Amniotic epithelial cell (primary cell): ENCODE results near the gene BAHCC1.

ENCODE experiments used
- DNase-seq: peaks from one replicate; pipeline ENCODE4 v3.0.0-alpha.2; 2010; ENCODE audit warnings: low read depth

The BAHCC1 gene

DNA sequence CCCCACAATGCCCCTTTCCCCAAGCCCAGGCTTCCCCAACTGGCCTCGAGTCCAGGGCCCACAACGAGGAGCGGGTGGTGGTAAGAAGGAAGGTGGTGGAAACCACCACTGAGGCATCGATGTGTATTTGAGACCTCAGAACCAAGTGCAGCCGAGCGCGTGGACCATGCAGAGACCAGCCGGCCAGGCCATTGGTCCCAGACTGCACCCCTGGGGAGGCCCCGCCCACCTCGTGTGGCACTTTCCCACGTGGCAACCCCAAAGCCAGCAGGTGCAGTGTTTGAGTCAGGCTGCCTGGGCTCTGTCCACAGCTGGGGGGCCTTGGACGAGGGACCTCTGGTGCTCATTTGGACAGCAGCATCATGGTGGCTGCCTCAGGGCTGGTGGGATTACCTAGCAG lies 28.1 kb upstream of the BAHCC1 start:
- DNase-seq = no peak

GRCh38 chr17:81368161-81369022 lies 26.9 kb upstream of the BAHCC1 start:
- no peak for DNase-seq

DNA sequence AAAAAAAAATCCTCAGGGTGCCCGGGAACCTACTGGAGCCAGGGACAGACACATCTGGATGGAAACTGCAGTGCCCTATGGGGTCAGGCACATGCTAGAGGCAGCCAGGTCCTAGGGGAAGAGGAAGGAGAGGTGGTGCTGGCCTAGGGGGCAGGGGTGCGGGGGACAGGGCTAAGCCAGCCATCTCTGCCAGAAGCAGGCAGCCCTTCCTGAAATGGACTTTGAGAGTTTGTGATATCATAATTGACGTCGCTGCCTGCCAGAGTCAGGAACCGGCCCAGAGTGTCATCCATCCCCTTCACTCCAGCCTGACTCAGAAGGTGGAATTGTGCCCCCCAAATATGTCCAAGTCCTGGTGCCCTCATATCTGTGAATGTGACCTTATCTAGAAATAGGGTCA lies 25.0 kb upstream of the BAHCC1 start:
- DNase-seq = no peak

- DNase-seq = peak; percentile 53
Observed at GRCh38 chr17:81371910-81372760, 23.1 kb upstream of the BAHCC1 start.

- no peak for DNase-seq
Observed at GRCh38 chr17:81373536-81374160, 21.6 kb upstream of the BAHCC1 start.

DNA sequence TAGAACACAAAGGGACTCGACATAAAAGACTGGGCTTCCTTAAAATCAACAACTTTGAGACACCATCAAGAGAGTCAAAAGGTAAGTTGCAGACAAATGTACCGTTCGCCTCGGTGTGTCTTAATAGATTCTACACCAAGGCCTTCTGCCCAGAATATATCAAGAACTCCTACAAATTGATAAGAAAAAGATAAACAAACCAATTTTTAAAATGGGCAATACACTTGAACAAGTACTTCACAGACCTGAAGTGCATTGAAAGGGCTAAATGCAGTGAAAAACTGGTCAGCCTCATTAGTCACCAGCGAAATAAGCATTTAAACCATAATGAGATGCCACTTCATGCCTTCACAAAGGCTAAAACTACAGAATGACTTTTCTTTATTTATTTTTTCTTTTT lies 20.4 kb upstream of the BAHCC1 start:
- no peak for DNase-seq

DNA sequence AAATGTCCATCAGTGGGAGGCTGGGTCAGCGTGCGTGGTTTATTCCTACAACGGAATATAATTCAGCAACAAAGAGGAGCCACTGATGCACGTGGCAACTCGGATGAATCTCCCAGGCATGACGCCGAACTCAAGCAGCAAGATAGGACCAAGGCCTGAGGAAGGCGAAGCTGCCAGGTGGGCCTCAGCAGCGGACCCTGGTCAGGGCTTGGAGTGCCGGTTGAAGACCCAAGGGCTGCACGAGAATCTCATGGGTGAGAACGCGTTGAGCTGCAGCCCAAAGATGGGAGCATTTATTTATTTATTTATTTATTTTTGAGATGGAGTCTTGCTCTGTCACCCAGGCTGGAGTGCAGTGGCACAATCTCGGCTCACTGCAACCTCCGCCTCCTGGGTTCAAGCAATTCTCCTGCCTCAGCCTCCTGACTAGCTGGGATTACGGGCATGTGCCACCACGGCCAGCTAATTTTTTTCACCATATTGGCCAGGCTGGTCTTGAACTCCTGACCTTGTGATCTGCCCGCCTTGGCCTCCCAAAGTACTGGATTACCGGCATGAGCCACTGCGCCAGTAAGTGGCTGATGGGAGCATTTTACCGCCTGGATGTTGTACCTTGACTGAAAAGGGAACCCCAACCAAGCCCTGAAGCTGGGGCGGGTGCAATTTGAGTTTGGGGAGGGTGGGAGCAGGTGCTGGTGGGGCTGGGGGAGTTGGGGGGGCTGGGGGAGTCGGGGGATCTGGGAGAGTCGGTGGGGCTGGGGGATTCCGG lies 18.1 kb upstream of the BAHCC1 start:
- no peak for DNase-seq

GRCh38 chr17:81378941-81379511 lies 16.2 kb upstream of the BAHCC1 start:
- DNase-seq = no peak

DNA sequence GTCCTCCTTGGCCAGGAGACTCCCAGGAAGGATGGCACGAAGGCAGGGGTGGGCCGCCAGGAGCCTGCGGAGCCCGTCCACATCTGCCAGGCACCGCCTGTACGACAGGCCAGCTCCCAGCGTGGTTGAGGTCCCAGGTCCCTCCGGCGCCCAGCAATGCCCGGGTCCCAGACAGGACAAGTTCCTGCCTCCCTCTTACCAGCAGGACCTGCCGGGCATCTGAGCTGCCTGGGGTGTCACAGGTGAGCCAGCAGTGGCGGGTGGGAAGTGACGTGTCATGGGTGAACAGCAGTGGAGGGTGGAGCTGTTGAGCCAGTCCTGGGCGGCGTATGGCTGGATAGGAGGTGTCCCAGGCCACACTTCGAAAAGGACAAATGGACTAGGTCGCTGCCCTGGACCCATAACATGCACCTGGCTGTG lies 15.7 kb upstream of the BAHCC1 start:
- no peak for DNase-seq

- no peak for DNase-seq
Observed at GRCh38 chr17:81380131-81380530, 15.1 kb upstream of the BAHCC1 start.

GRCh38 chr17:81380666-81381518 lies 14.4 kb upstream of the BAHCC1 start:
- DNase-seq = no peak

- DNase-seq = no peak
Observed at GRCh38 chr17:81381632-81382577, 13.4 kb upstream of the BAHCC1 start.

DNA sequence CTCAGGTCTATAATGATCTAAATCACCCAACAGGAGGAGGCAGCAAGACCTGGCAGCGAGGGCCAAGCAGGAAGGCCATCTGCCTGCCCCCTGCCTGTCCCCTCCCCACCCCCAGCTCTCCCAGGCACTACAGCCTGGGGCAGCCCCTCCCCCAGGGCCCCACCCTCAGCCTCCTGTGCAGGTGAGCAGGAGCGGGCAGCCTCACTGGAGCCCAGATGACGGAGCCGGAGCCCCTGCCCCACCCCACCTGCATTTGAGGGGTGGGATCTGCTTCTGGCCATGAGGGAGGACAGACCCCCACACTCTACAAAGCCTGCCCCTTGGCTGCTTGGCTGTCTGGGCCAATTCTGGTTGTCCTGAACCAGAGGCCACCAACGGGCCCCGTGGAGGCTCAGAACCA lies 12.4 kb upstream of the BAHCC1 start:
- DNase-seq = no peak

DNA sequence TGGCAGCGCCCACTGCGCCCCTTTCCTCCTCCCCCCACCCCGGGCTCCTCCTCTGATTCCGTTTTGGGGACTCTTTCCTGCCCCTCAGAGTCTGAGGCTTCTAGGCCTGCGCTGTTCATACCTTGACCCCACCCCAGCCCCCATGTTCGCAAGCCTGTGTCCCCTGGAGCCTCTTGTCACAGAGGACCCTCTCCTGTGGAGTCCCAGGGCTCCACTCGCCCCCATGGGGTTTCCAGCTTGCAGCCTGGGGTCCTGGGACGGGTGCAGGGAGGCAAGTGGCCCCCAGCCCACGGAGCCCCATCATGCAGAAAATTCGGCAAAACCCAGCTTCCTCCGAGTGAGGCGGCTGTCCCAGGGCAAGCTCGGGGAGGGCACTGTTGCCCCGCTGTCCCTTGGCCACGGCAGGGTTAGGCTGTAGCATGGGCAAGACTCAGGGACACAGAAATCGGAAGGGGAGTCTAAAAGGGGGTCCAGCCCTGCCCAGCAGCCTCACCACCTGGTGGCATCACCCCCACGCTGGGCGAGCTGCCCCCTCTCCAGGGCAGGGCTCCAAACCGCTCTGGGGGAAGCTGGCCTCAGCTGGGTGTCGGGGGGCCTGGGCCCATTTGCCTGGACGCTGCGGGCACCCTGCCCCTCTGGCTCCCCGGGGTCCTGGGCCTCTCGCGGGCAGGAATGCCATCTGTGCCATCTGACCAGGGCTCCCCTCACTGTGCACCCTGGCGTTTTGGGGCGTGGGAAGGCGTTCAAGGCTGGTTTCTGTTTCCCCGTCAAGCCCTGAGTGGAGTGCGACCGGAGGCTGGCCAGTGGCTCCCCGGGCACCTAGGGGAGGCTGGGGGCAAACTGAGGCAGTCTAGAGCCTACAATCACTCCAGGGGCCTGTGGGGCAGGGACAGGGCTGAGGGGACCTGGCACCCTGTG lies 11.5 kb upstream of the BAHCC1 start:
- DNase-seq = no peak

DNA sequence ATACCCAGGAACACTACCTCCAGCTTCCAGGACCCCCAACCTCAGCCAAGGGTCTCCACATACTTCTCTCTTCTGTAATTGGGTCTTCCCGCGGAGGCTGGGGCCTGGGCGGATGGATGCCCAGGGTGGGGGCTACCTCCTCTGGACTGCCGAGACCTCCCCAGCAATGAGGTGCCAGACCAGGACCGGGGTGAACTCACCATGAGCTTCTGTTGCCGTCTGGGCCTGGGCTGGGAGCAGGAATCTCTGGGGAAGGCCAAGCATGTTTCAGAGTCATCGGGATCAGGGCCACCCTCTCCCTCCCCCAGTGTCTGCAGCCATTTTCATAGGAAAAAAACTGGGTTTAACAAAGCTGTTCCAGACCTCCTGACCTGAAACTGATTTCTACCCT lies 10.3 kb upstream of the BAHCC1 start:
- no peak for DNase-seq

DNA sequence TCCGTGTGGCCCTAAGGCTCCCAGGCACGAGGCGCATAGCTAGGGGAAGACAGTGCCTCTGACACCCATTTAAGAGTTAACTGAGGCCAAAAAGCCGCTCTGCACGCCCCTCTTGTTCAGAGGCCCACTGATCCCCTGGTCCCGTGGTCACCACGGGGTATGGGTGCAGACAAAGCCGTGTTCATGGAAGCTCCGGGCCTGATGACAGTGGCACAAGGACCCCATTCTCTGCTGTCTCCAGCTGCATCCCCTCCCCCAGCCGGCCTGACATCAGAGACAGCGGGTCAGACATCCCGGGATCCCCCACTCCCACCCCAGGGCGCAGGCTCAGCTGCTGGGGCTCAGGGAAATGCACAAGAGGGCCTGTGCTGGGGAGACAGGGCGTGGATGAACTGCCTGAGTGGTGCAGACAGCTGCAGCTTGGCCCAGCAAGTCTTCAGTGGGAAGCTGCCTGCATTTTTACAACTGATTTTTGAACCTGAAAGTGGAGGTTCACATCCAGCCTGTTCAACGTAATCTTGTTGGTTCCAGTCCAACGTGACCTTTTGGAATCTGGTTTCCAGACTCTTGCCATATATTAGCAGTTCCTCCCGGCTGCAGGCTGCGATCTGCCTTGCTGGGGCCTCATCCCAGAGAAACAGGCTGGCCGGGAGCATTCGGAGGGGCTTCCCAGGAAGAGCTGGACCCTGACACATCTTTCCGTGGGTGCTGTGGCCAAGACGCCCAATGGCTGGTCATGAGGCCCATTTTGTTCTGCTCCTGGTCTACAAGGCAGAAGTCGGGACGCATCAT lies 9.7 kb upstream of the BAHCC1 start:
- peak; percentile 47 for DNase-seq

DNA sequence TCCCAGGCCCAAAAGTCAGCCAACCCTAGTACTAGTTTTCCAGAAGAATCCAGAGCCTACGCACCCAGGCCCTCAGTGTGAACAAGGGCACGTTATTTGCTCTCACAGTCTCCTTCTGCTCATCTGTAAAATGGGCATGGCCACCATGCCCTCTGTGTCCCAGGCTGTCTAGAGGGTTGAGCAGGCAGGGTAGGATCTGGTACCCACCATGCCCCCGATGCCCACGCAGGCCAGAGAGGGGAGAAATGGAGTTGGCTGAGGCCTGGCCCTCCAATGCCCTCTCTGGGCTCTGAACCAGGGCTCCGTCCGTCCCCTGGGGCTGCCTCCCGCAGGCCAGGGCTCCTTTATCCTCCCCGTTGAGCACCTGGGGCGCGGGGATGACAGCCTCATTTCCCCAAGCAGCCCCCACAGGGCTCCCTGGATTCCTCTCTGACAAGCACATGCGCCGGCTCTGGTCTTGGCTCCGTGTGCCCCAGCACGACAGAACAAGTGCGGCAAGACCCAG lies 9.1 kb upstream of the BAHCC1 start:
- no peak for DNase-seq
